Heart left ventricle (tissue), 16 donors: ENCODE data around the gene NDUFS3. TPM values are rescaled to one million over a fixed set of nuclear protein-coding genes. Genes with fewer than 3 reads are reported as not detected.

ENCODE experiments used
- ATAC-seq, 4 donors: fragments of 200-7000 bp; cut with Tn5 transposase; one replicate each; pipeline ENCODE4 v1.9.1; 2020 to 2022; ENCODE audit warnings: moderate library complexity in 4 of 4, mild to moderate bottlenecking in 3 of 4, moderate number of reproducible peaks in 1 of 4
- DNase-seq, 5 donors: peaks; one replicate each; pipeline ENCODE4 v3.0.0-alpha.2; 2020
- H3K27ac ChIP-seq, 12 donors: fragments of 200-600 bp; sonication (generic) in 4 of 12; one replicate each; pipeline versions ENCODE4 v1.5.0 to v1.8.0; 2016 to 2022; ENCODE audit warnings: mild to moderate bottlenecking in 2 of 12
- H3K27me3 ChIP-seq, 9 donors: fragments of 200-600 bp; sonication (generic) in 2 of 9; one replicate each; pipeline versions ENCODE4 v1.5.1 to v1.8.0; 2016 to 2022; ENCODE audit warnings: mild to moderate bottlenecking in 3 of 9
- H3K36me3 ChIP-seq, 9 donors: fragments of 200-600 bp; sonication (generic) in 2 of 9; one replicate each; pipeline versions ENCODE4 v1.5.0 to v1.8.0; 2018 to 2022; ENCODE audit warnings: mild to moderate bottlenecking in 2 of 9
- H3K4me1 ChIP-seq, 12 donors: fragments of 200-600 bp; sonication (generic) in 4 of 12; one replicate each; pipeline versions ENCODE4 v1.5.0 to v1.8.0; 2016 to 2022; ENCODE audit warnings: mild to moderate bottlenecking in 3 of 12
- H3K4me3 ChIP-seq, 12 donors: fragments of 200-600 bp; sonication (generic) in 4 of 12; one replicate each; pipeline versions ENCODE4 v1.5.0 to v1.8.0; 2017 to 2022; ENCODE audit warnings: mild to moderate bottlenecking in 9 of 12, moderate library complexity in 4 of 12
- H3K9me3 ChIP-seq, 12 donors: fragments of 200-600 bp; sonication (generic) in 4 of 12; one replicate each; pipeline versions ENCODE4 v1.5.0 to v1.8.0; 2016 to 2022; ENCODE audit warnings: mild to moderate bottlenecking in 1 of 12
- POLR2A ChIP-seq, 2 donors: fragments of 450-650 bp; IDR thresholded peaks; one replicate each; pipeline ENCODE4 v1.6.1; 2017; ENCODE audit warnings: antibody characterized with exemption in 2 of 2, mild to moderate bottlenecking in 2 of 2, moderate library complexity in 2 of 2
- WGBS, 4 donors: extraction: QIAGEN DNeasy Blood & Tissue Kit in 2 of 4; methylation state at CpG; one replicate each; pipeline versions ENCODE4 v1.1.5 to v1.1.7; 2013 to 2018; 5-methylcytosine and 5-hydroxymethylcytosine counted together
- intact Hi-C, 10 donors: fragments of 100-400 bp; cut with DNase I; formaldehyde crosslinking; loops; one replicate each; pipeline versions ENCODE4 v1.11.1 to v1.14.2; 2022
- polyA plus RNA-seq, 2 donors: library from polyadenylated mRNA; stranded (reverse); fragments of 200-250 nt; gene quantifications; one replicate each; pipeline ENCODE4 v1.2.3, GENCODE V29; 2013
- total RNA-seq, 9 donors: library from RNA; depleted of rRNA in 2 of 9; stranded (reverse); fragments of >200 nt in 2 of 9; fragmentation: NEBNext Ultra II Directional in 3 of 9; extraction: Animal tissue kit (Norgen Biotek cat#: 25700) in 3 of 9; gene quantifications; one replicate each; pipeline versions ENCODE4 v1.1.0 to v1.2.4, GENCODE V29; 2016 to 2023
- TF ChIP-seq, protein P1 (sequence below), 12 donors: fragments of 200-600 bp; sonication (generic) in 4 of 12; IDR thresholded peaks; one replicate each; pipeline versions ENCODE4 v1.5.0 to v1.8.0; 2018 to 2022; ENCODE audit warnings: antibody characterized with exemption in 12 of 12, mild to moderate bottlenecking in 5 of 12
- donor health status: ischemic (EF 13 %, LVEDD 7.1; RV severe dilation, severe dysfunction).
- donor health status: healthy with polysubstance abuse.
- donor health status: DM: no; HTN: yes; CAD: no.
- donor health status: DM: no; HTN: no; CAD: no.
- donor health status: ischemic (EF 25% LVEDD 6.9; RV normal size, moderate dysfunction).
- donor health status: ischemic (EF 25% LVEDD 5.7; RV mildly dilated, moderate dysfunction).
- donor health status: healthy.
- donor health status: DM: yes; HTN: yes; CAD: no.
- donor health status: ischemic (EF 35%, LVEDD 5.7; RV mildly dilated, moderate dysfunction).
- donor health status: nonischemic (EF 11% LVEDD 7.7; RV severe dilation, severe dysfunction).
- donor health status: DM: yes; HTN: yes; CAD: no.
- donor health status: PGD.
- donor health status: ischemic (EF 29% LVEDD 5.4; RV normal size, mild dysfunction).
- donor health status: nonischemic (EF 23%, LVEDD 6.1; RV moderate dilation, normal function).

NDUFS3 gene
- total and polyA plus RNA-seq, 11 donors = 134 to 478 (median 236) TPM

DNA sequence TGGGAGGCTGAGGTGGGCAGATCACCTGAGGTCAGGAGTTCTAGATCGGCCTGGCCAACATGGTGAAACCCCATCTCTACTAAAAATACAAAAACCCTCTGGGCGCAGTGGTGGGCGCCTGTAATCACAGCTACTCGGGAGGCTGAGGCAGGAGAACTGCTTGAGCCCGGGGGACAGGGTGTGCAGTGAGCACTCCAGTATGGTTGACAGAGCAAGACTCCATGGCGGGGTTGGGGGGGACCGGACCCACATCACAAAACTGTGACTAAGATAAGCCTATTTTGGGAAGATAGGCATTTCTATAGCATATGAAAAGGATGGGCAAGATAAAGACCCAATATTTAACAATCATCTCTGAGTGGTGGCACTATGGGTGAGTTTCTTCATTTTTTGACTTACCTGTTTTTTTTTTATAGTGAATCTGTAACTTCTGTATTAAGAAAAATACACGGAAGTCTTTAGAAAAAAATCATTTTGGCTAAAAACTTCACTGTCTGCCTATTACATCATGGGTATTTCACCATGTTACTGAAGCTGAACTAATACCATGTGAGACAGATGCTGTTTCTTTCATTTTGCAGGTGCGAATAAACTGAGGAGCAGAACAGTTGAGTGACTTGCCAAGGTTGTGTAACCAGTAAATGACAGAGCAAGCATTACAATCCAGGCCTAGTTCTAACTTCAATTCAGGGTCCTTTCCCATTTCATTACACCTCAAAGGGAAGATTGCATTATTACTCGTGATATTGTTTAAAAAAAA is 28.4 kb upstream of the NDUFS3 start:
- H3K4me1 ChIP-seq = peaks cover 6 to 63% (median 29%) of the 10 kb centered on the region in 12 donors
- H3K4me3 ChIP-seq = peak overlapping the region in 1 of 12 donors; percentile 86
- DNase-seq = no peak
- 80 to 89% (median 86%) methylated on average over 10 of the region's 10 CpGs for WGBS, 4 donors
- H3K9me3 ChIP-seq = no peaks in the 10 kb centered on the region
- TF ChIP-seq POLR2A (IDR thresholded peaks at IDR 0.05) = no peak
- TF ChIP-seq, protein P1, sequence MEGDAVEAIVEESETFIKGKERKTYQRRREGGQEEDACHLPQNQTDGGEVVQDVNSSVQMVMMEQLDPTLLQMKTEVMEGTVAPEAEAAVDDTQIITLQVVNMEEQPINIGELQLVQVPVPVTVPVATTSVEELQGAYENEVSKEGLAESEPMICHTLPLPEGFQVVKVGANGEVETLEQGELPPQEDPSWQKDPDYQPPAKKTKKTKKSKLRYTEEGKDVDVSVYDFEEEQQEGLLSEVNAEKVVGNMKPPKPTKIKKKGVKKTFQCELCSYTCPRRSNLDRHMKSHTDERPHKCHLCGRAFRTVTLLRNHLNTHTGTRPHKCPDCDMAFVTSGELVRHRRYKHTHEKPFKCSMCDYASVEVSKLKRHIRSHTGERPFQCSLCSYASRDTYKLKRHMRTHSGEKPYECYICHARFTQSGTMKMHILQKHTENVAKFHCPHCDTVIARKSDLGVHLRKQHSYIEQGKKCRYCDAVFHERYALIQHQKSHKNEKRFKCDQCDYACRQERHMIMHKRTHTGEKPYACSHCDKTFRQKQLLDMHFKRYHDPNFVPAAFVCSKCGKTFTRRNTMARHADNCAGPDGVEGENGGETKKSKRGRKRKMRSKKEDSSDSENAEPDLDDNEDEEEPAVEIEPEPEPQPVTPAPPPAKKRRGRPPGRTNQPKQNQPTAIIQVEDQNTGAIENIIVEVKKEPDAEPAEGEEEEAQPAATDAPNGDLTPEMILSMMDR (IDR thresholded peaks at IDR 0.05) = no peak
- ATAC-seq = no peak
- intact Hi-C loops = loop anchor here in 6 of 10 donors (5.0 to 10.0 kb wide), 7 partner anchors 33 to 83 kb away; no protein-coding TSS in a partner anchor
- no peaks in the 10 kb centered on the region for H3K27me3 ChIP-seq
- H3K27ac ChIP-seq = peak overlapping the region in 5 of 12 donors; percentile 5 to 95 (median 86)
- H3K36me3 ChIP-seq = peaks cover 0 to 9% (median 0%) of the 10 kb centered on the region in 9 donors

DNA sequence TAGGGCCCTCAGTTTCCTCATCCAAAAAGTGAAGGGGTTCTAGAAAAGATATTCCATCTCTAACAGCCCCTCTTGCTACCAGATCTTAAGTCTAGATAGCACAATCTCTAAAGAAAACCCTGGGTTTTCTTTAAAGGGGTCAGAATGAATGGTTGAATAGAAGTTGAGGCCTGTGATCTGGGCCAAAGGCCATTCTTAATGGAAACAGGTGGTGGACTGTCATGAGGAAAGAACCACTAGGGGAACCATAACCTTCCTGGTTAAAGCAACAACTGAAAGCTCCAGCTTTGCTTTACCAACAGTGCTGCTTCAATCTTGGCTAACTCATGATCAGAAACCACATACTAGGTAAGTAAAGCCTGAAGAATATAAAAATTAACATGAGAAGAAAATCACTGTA is 27.8 kb upstream of the NDUFS3 start:
- Histone ChIP-seq H3K36me3 (peaks cover 0 to 9% (median 0%) of the 10 kb centered on the region in 9 donors), H3K27me3 (no peaks in the 10 kb centered on the region), H3K9me3 (no peaks in the 10 kb centered on the region), H3K4me1 (peaks cover 6 to 63% (median 29%) of the 10 kb centered on the region in 12 donors), H3K27ac (peak overlapping the region in 6 of 12 donors; percentile 5 to 95 (median 86)), H3K4me3 (peak overlapping the region in 6 of 12 donors; percentile 84 to 98 (median 92))
- TF ChIP-seq, protein P1 (IDR thresholded peaks at IDR 0.05) = peak in 7 of 12 donors; percentile 14 to 37 (median 22)
- TF ChIP-seq POLR2A (IDR thresholded peaks at IDR 0.05) = no peak
- ATAC-seq (no peak), DNase-seq (no peak)
- intact Hi-C loops = loop anchor here in 6 of 10 donors (5.0 to 10.0 kb wide), 7 partner anchors 34 to 84 kb away; no protein-coding TSS in a partner anchor

DNA sequence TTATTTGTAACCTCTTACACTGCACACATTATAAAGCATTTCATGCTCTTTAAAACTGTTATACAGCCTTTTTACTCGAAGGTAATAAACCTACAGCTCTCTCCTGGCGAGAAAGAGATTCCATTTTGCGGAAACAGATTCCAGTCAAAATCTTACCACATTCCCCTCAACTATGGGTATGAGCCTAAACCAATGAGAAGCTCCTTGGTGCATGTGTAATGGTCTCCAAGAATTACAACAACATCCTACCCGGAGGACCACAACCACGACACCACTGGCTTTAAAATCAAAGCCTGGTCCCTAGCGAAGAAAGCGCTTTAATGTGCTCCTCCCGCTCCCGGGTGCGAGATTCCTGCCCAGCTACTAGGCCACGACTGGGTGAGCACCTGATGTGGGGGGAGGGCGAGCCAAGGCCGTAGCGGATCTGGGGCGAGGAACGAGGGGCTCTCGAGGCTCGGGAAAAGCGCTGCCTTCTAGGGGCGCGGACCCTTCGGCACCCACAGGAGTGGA is 26.8 kb upstream of the NDUFS3 start:
- intact Hi-C loops = loop anchor here in 6 of 10 donors (2.0 to 10.0 kb wide), 9 partner anchors 27 to 125 kb away; partner anchors contain the start of genes KBTBD4 (in 1 of the 6), NDUFS3 (in 1 of the 6) and PSMC3 (in 1 of the 6)
- Histone ChIP-seq H3K9me3 (no peaks in the 10 kb centered on the region), H3K27me3 (no peaks in the 10 kb centered on the region), H3K4me3 (peak overlapping the region; percentile 68 to 100 (median 90)), H3K36me3 (peaks cover 0 to 9% (median 0%) of the 10 kb centered on the region in 9 donors), H3K27ac (peak overlapping the region; percentile 81 to 96 (median 91)), H3K4me1 (peaks cover 6 to 56% (median 29%) of the 10 kb centered on the region in 12 donors)
- ATAC-seq = peak in 3 of 4 donors; percentile 8 to 20 (median 11)
- no peak for TF ChIP-seq POLR2A (IDR thresholded peaks at IDR 0.05)
- TF ChIP-seq, protein P1 (IDR thresholded peaks at IDR 0.05) = no peak
- 3 to 5% (median 4%) methylated on average over 14 to 22 of the region's 22 CpGs for WGBS, 4 donors
- peak in 1 of 5 donors; percentile 19 for DNase-seq
